GM23338 (cell line): Measurements from ENCODE around the gene C19orf25. TPM values are rescaled to one million over a fixed set of nuclear protein-coding genes. Genes with fewer than 3 reads are reported as not detected.

Source experiments
- ATAC-seq: fragments of 200-7000 bp; cut with Tn5 transposase; 3 replicates; pipeline ENCODE4 v1.9.1; 2020
- DNase-seq: peaks from one replicate; pipeline ENCODE4 v3.0.0-alpha.2; 2015; ENCODE audit warnings: low spot score
- H2AFZ ChIP-seq: fragments of 200-600 bp; sonication (generic); 2 replicates; pipeline ENCODE4 v1.8.0; 2016; ENCODE audit warnings: antibody characterized with exemption, mild to moderate bottlenecking, moderate library complexity
- H3F3A ChIP-seq: fragments of 200-600 bp; sonication (generic); replicated peaks from 2 replicates; pipeline ENCODE4 v1.8.0; 2017; ENCODE audit warnings: antibody characterized with exemption, mixed run types, low read depth
- H3K27ac ChIP-seq: fragments of 200-600 bp; sonication (generic); 2 replicates; pipeline ENCODE4 v1.6.1; 2016; ENCODE audit warnings: low read depth
- H3K27me3 ChIP-seq: fragments of 200-600 bp; sonication (generic); 2 replicates; pipeline ENCODE4 v1.8.0; 2016; ENCODE audit warnings: mild to moderate bottlenecking, mixed run types, moderate library complexity; ENCODE audit not compliant: insufficient read depth
- H3K36me3 ChIP-seq: fragments of 200-600 bp; sonication (generic); 2 replicates; pipeline ENCODE4 v1.8.0; 2016; ENCODE audit warnings: mild to moderate bottlenecking; ENCODE audit not compliant: insufficient read depth
- H3K4me1 ChIP-seq: fragments of 200-600 bp; sonication (generic); 2 replicates; pipeline ENCODE4 v1.8.0; 2016; ENCODE audit warnings: mild to moderate bottlenecking, moderate library complexity; ENCODE audit not compliant: insufficient read depth
- H3K4me2 ChIP-seq: fragments of 200-600 bp; sonication (generic); 2 replicates; pipeline ENCODE4 v1.7.1; 2017; ENCODE audit warnings: mixed run types
- H3K4me3 ChIP-seq: fragments of 200-600 bp; sonication (generic); 2 replicates; pipeline ENCODE4 v1.6.1; 2016; ENCODE audit warnings: mixed run types
- H3K79me2 ChIP-seq: fragments of 200-600 bp; sonication (generic); replicated peaks from 2 replicates; pipeline ENCODE4 v1.8.0; 2017; ENCODE audit warnings: mild to moderate bottlenecking; ENCODE audit not compliant: insufficient read depth
- H3K9me2 ChIP-seq: fragments of 200-600 bp; sonication (generic); 2 replicates; pipeline ENCODE4 v1.8.0; 2017; ENCODE audit not compliant: insufficient read depth
- H4K20me1 ChIP-seq: fragments of 200-600 bp; sonication (generic); replicated peaks from 2 replicates; pipeline ENCODE4 v1.8.0; 2017; ENCODE audit warnings: mild to moderate bottlenecking; ENCODE audit not compliant: insufficient read depth
- H3K27ac Mint-ChIP-seq: 2 replicates; pipeline ENCODE4 v1.8.0; 2020; ENCODE audit warnings: inconsistent platforms, mild to moderate bottlenecking, moderate library complexity, mixed read lengths
- H3K27me3 Mint-ChIP-seq: 3 replicates; pipeline ENCODE4 v1.8.0; 2022; ENCODE audit warnings: low read depth, mild to moderate bottlenecking, moderate library complexity, mixed read lengths, inconsistent platforms; ENCODE audit not compliant: insufficient read depth, poor library complexity
- H3K36me3 Mint-ChIP-seq: 3 replicates; pipeline ENCODE4 v1.8.0; 2021; ENCODE audit warnings: low read depth, mild to moderate bottlenecking, inconsistent platforms, moderate library complexity, mixed read lengths
- H3K4me1 Mint-ChIP-seq: 3 replicates; pipeline ENCODE4 v1.8.0; 2020; ENCODE audit warnings: mild to moderate bottlenecking, inconsistent platforms, mixed read lengths
- H3K4me3 Mint-ChIP-seq: 3 replicates; pipeline ENCODE4 v1.8.0; 2021; ENCODE audit warnings: moderate library complexity, mild to moderate bottlenecking, inconsistent platforms, mixed read lengths
- H3K9me3 Mint-ChIP-seq: 3 replicates; pipeline ENCODE4 v1.8.0; 2020; ENCODE audit warnings: moderate library complexity, mild to moderate bottlenecking, inconsistent platforms, mixed read lengths
- CREB1 ChIP-seq: fragments of 250-450 bp; sonication (Bioruptor Pico); IDR thresholded peaks from 2 replicates; pipeline ENCODE4 v1.5.0; 2020; ENCODE audit warnings: low read depth, mild to moderate bottlenecking, moderate library complexity
- EZH2 ChIP-seq: fragments of 200-600 bp; sonication (generic); IDR thresholded peaks from one replicate; pipeline ENCODE4 v1.8.0; 2017; ENCODE audit warnings: antibody characterized with exemption, mild to moderate bottlenecking, low read depth; ENCODE audit not compliant: unreplicated experiment
- EZH2phosphoT487 ChIP-seq: fragments of 200-600 bp; sonication (generic); IDR thresholded peaks from one replicate; pipeline ENCODE4 v1.8.1; 2018; ENCODE audit warnings: antibody characterized with exemption; ENCODE audit not compliant: unreplicated experiment
- POLR2AphosphoS5 ChIP-seq: IDR thresholded peaks from 2 replicates; pipeline ENCODE4 v1.6.1; 2016; ENCODE audit warnings: antibody characterized with exemption, low read depth
- ZNF331 ChIP-seq: fragments of 250-450 bp; sonication (Bioruptor Pico); IDR thresholded peaks from 2 replicates; pipeline ENCODE4 v1.5.0; 2020; ENCODE audit warnings: low read depth, mild to moderate bottlenecking, moderate library complexity
- polyA plus RNA-seq: library from polyadenylated mRNA; unstranded; fragments of >200 nt; fragmentation: Nextera tagmentation; extraction: Ambion mirVana; gene quantifications from 2 replicates; pipeline ENCODE4 v1.2.1, GENCODE V29; 2016
- total RNA-seq: library from RNA; depleted of rRNA; stranded (reverse); fragments of >200 nt; shearing (Covaris generic); gene quantifications from 2 replicates; pipeline ENCODE4 v1.2.3, GENCODE V29; 2014
- TF ChIP-seq, protein P1 (sequence below): fragments of 250-450 bp; sonication (Bioruptor Pico); IDR thresholded peaks from 2 replicates; pipeline ENCODE4 v1.5.0; 2020; ENCODE audit warnings: mild to moderate bottlenecking, moderate library complexity

C19orf25 gene
- total and polyA plus RNA-seq, 2 experiments from 2014 or later, result 43.5 to 61.1 TPM

DNA sequence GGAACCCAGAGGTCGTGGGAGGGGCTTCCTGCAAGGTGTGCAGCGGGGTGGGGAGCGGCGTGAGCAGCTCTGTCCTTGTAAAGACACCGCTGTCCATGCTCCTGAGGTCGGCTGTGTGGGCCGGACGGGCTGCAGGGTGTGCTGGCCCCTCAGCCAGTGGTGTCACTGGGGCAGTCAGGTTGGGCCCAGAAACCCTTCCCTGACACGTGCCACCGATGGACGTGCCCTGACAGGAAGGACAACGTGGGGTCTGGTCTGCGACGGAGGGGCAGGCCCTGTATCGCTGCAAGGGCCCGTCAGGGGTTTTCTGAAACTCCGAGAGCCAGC lies 45.0 kb downstream of the C19orf25 start:
- TF ChIP-seq, protein P1, sequence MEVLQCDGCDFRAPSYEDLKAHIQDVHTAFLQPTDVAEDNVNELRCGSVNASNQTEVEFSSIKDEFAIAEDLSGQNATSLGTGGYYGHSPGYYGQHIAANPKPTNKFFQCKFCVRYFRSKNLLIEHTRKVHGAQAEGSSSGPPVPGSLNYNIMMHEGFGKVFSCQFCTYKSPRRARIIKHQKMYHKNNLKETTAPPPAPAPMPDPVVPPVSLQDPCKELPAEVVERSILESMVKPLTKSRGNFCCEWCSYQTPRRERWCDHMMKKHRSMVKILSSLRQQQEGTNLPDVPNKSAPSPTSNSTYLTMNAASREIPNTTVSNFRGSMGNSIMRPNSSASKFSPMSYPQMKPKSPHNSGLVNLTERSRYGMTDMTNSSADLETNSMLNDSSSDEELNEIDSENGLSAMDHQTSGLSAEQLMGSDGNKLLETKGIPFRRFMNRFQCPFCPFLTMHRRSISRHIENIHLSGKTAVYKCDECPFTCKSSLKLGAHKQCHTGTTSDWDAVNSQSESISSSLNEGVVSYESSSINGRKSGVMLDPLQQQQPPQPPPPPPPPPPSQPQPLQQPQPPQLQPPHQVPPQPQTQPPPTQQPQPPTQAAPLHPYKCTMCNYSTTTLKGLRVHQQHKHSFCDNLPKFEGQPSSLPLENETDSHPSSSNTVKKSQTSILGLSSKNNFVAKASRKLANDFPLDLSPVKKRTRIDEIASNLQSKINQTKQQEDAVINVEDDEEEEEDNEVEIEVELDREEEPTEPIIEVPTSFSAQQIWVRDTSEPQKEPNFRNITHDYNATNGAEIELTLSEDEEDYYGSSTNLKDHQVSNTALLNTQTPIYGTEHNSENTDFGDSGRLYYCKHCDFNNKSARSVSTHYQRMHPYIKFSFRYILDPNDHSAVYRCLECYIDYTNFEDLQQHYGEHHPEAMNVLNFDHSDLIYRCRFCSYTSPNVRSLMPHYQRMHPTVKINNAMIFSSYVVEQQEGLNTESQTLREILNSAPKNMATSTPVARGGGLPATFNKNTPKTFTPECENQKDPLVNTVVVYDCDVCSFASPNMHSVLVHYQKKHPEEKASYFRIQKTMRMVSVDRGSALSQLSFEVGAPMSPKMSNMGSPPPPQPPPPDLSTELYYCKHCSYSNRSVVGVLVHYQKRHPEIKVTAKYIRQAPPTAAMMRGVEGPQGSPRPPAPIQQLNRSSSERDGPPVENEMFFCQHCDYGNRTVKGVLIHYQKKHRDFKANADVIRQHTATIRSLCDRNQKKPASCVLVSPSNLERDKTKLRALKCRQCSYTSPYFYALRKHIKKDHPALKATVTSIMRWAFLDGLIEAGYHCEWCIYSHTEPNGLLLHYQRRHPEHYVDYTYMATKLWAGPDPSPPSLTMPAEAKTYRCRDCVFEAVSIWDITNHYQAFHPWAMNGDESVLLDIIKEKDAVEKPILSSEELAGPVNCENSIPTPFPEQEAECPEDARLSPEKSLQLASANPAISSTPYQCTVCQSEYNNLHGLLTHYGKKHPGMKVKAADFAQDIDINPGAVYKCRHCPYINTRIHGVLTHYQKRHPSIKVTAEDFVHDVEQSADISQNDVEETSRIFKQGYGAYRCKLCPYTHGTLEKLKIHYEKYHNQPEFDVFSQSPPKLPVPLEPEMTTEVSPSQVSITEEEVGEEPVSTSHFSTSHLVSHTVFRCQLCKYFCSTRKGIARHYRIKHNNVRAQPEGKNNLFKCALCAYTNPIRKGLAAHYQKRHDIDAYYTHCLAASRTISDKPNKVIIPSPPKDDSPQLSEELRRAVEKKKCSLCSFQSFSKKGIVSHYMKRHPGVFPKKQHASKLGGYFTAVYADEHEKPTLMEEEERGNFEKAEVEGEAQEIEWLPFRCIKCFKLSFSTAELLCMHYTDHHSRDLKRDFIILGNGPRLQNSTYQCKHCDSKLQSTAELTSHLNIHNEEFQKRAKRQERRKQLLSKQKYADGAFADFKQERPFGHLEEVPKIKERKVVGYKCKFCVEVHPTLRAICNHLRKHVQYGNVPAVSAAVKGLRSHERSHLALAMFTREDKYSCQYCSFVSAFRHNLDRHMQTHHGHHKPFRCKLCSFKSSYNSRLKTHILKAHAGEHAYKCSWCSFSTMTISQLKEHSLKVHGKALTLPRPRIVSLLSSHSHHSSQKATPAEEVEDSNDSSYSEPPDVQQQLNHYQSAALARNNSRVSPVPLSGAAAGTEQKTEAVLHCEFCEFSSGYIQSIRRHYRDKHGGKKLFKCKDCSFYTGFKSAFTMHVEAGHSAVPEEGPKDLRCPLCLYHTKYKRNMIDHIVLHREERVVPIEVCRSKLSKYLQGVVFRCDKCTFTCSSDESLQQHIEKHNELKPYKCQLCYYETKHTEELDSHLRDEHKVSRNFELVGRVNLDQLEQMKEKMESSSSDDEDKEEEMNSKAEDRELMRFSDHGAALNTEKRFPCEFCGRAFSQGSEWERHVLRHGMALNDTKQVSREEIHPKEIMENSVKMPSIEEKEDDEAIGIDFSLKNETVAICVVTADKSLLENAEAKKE (CRISPR knock-in tag), result no peak
- TF ChIP-seq EZH2phosphoT487 (no peak), ZNF331 (CRISPR knock-in tag) (no peak)
- Histone ChIP-seq H3K27me3 (no peaks in the 10 kb centered on the region), H3K27ac (0 out of 2 replicates have a peak overlapping the region, but pooled peaks have one; percentile 50), H3K4me3 (no peak overlapping the region), H3K4me1 (no peaks in the 10 kb centered on the region), H3K4me2 (no peak overlapping the region), H4K20me1 (peaks cover 10% of the 10 kb centered on the region), H3F3A (peaks cover 41% of the 10 kb centered on the region), H3K9me2 (no peaks in the 10 kb centered on the region), H2AFZ (no peak overlapping the region), H3K79me2 (peaks cover 13% of the 10 kb centered on the region), H3K36me3 (peaks cover 12% of the 10 kb centered on the region; the same call in 1 of the 2 replicates)
- H3K27ac Mint-ChIP-seq, result no peak overlapping the region
- H3K4me1 Mint-ChIP-seq, result no peaks in the 10 kb centered on the region; the same call in 2 of the 3 replicates
- DNase-seq, result no peak
- peaks cover 46% of the 10 kb centered on the region for H3K36me3 Mint-ChIP-seq
- peaks cover 26% of the 10 kb centered on the region for H3K27me3 Mint-ChIP-seq
- no peaks in the 10 kb centered on the region; the same call in 2 of the 3 replicates for H3K9me3 Mint-ChIP-seq
- ATAC-seq, result no peak
- no peak overlapping the region for H3K4me3 Mint-ChIP-seq

DNA sequence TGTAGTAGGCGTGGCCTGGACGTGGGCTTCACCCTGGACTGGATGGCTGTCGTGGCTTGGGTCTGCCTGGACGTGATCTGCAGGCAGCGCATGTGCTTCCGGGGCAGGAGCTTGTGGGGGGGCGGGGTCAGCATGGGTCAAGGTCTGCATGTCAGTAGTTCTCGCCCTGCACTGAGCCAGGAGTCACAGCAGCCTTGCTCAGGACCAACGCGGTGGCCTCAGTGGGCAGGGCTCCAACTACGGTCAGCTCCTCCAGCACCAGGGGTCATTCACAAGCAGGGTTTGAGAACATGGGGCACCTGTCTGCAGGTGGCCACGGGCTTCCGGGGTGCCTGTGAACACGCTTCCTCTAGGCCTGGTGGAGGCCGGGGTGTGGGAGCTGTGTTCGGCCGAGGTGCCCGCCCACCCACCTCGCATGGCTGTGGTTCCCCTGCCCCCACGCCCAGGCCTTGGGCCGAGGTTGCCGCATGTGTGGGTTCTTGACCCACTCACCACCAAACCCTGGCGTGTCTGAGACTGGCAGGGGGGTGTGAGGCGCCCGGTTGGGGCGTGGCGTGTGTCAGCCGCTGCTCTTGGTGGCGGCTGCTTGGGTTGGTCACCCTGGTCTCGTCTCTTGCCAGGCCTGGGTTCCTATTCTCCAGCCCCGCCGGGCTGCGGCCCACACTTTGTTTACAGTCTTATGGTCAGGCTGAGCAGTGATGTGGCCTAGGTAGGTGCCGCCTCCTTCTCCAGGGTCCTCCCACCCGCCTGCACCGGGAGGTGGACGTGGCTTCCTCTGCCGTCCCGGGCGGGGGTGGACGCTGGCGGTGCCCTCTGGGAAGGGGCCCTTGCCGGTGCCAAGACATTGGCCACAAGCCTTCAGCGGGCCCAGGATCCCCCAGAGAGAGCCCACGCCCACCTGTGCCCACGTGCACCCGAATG lies 45.6 kb downstream of the C19orf25 start:
- H3F3A ChIP-seq, result peaks cover 41% of the 10 kb centered on the region
- no peak overlapping the region for H3K4me3 ChIP-seq
- Mint-ChIP-seq H3K36me3 (peaks cover 43% of the 10 kb centered on the region), H3K9me3 (no peaks in the 10 kb centered on the region; the same call in 2 of the 3 replicates), H3K27me3 (peaks cover 23% of the 10 kb centered on the region), H3K4me3 (no peak overlapping the region), H3K27ac (no peak overlapping the region), H3K4me1 (no peaks in the 10 kb centered on the region; the same call in 2 of the 3 replicates)
- peaks cover 12% of the 10 kb centered on the region for H3K79me2 ChIP-seq
- H3K4me1 ChIP-seq, result no peaks in the 10 kb centered on the region
- H3K27me3 ChIP-seq, result no peaks in the 10 kb centered on the region
- DNase-seq (no peak), ATAC-seq (no peak)
- no peaks in the 10 kb centered on the region for H3K9me2 ChIP-seq
- H3K27ac ChIP-seq, result no peak overlapping the region
- H4K20me1 ChIP-seq, result peaks cover 12% of the 10 kb centered on the region
- H2AFZ ChIP-seq, result no peak overlapping the region
- H3K36me3 ChIP-seq, result peaks cover 15% of the 10 kb centered on the region
- no peak overlapping the region for H3K4me2 ChIP-seq
- TF ChIP-seq POLR2AphosphoS5, result no peak
- no peak for TF ChIP-seq EZH2
- no peak for TF ChIP-seq CREB1 (CRISPR knock-in tag)
